ENCODE results near the gene HS3ST5. TPM values are rescaled to one million over a fixed set of nuclear protein-coding genes. Genes with fewer than 3 reads are reported as not detected.
"Not testable (repeated sequence)": the region's sequence is repeated elsewhere in the genome, so short reads cannot be mapped to it uniquely, and the experiment has no call there.

The HS3ST5 gene
- total RNA-seq, 1 donor: not detected

- DNase-seq (ENCODE audit: low read depth in 2 of 3, low spot score in 2 of 3): no peak
Observed at GRCh38 chr6:114158838-114159694, 183.8 kb downstream of the HS3ST5 start.

GRCh38 chr6:114158411-114158810, 184.4 kb downstream of the HS3ST5 start:
- DNase-seq (ENCODE audit: low read depth in 2 of 3, low spot score in 2 of 3): no peak

GRCh38 chr6:114157848-114158247, 185.0 kb downstream of the HS3ST5 start:
- no peak for DNase-seq (ENCODE audit: low read depth in 2 of 3, low spot score in 2 of 3)

- DNase-seq (ENCODE audit: low read depth in 2 of 3, low spot score in 2 of 3): no peak
Observed at GRCh38 chr6:114155763-114156162, 187.1 kb downstream of the HS3ST5 start.

- DNase-seq (ENCODE audit: low read depth in 2 of 3, low spot score in 2 of 3): no peak
Observed at GRCh38 chr6:114154812-114155211, 188.0 kb downstream of the HS3ST5 start.

GRCh38 chr6:114153448-114153847, 189.4 kb downstream of the HS3ST5 start:
- no peak for DNase-seq (ENCODE audit: low read depth in 2 of 3, low spot score in 2 of 3)

GRCh38 chr6:114151064-114151690, 191.6 kb downstream of the HS3ST5 start:
- no peak for DNase-seq (ENCODE audit: low read depth in 2 of 3, low spot score in 2 of 3)

GRCh38 chr6:114149182-114149581, 193.6 kb downstream of the HS3ST5 start:
- DNase-seq (ENCODE audit: low read depth in 2 of 3, low spot score in 2 of 3): not testable (repeated sequence)

GRCh38 chr6:114144887-114145851, 197.7 kb downstream of the HS3ST5 start:
- DNase-seq (ENCODE audit: low read depth in 2 of 3, low spot score in 2 of 3): no peak

GRCh38 chr6:114142258-114142657, 200.6 kb downstream of the HS3ST5 start:
- no peak for DNase-seq (ENCODE audit: low read depth in 2 of 3, low spot score in 2 of 3)

- DNase-seq (ENCODE audit: low read depth in 2 of 3, low spot score in 2 of 3): no peak
Observed at GRCh38 chr6:114140416-114140815, 202.4 kb downstream of the HS3ST5 start.

- DNase-seq (ENCODE audit: low read depth in 2 of 3, low spot score in 2 of 3): no peak
Observed at GRCh38 chr6:114138577-114139248, 204.1 kb downstream of the HS3ST5 start.

GRCh38 chr6:114135363-114135971, 207.4 kb downstream of the HS3ST5 start:
- DNase-seq (ENCODE audit: low read depth in 2 of 3, low spot score in 2 of 3): no peak

- no peak for DNase-seq (ENCODE audit: low read depth in 2 of 3, low spot score in 2 of 3)
Observed at GRCh38 chr6:114133816-114134215, 209.0 kb downstream of the HS3ST5 start.

GRCh38 chr6:114131945-114132344, 210.9 kb downstream of the HS3ST5 start:
- no peak for DNase-seq (ENCODE audit: low read depth in 2 of 3, low spot score in 2 of 3)

- DNase-seq (ENCODE audit: low read depth in 2 of 3, low spot score in 2 of 3): no peak
Observed at GRCh38 chr6:114125576-114125975, 217.2 kb downstream of the HS3ST5 start.

GRCh38 chr6:114121913-114122662, 220.7 kb downstream of the HS3ST5 start:
- no peak for DNase-seq (ENCODE audit: low read depth in 2 of 3, low spot score in 2 of 3)

GRCh38 chr6:114119056-114119455, 223.8 kb downstream of the HS3ST5 start:
- DNase-seq (ENCODE audit: low read depth in 2 of 3, low spot score in 2 of 3): no peak

GRCh38 chr6:114115652-114116051, 227.2 kb downstream of the HS3ST5 start:
- no peak for DNase-seq (ENCODE audit: low read depth in 2 of 3, low spot score in 2 of 3)

All from hematopoietic multipotent progenitor cell (in vitro differentiated cells).